HG03378 (cell line): ENCODE results near the gene SBF1.
"Not testable (repeated sequence)": the region's sequence is repeated elsewhere in the genome, so short reads cannot be mapped to it uniquely, and the experiment has no call there.

Experiments
- ATAC-seq: cut with Tn5 transposase; IDR thresholded peaks from one replicate; pipeline ENCODE4 v1.9.1; 2021; ENCODE audit warnings: mild to moderate bottlenecking, moderate library complexity; ENCODE audit not compliant: unreplicated experiment

Gene SBF1

GRCh38 chr22:50401907-50402306, 72.9 kb downstream of the SBF1 start:
- no peak for ATAC-seq

DNA sequence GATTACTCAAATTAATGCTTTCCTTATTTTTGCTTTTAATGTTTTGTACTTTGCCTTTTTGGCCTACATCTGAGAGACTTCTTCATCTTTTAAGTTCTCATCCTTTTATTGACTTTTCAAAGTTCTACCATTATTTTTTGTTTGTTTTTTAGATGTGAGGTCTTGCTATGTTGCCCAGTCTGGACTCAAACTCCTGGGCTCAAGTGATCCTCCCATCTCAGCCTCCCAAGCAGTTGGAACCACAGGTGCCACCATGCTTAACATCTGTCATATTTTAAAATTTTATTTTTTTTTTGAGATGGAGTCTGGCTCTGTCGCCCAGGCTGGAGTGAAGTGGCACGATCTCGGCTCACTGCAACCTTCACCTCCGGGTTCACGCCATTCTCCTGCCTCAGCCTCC, 73.9 kb downstream of the SBF1 start:
- no peak for ATAC-seq

DNA sequence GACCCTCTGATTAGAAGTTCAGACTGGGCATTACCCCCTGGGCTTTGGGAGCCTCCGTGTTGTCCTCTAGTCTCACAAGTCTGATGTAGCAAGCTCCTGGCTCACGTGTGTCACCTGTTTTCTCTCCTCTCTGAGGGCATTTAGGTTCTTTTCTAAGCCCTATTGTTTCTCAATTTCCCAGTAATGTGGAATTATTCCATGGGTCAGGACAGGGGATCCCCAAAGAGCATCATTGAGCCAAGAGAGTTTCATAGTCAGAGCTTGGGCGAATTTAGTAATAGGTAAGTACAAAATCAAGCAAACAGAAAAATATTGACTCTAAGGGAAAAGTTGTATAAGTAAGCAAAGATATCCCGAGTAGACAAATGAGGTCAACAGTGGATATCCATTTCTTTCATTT, 74.4 kb downstream of the SBF1 start:
- no peak for ATAC-seq

DNA sequence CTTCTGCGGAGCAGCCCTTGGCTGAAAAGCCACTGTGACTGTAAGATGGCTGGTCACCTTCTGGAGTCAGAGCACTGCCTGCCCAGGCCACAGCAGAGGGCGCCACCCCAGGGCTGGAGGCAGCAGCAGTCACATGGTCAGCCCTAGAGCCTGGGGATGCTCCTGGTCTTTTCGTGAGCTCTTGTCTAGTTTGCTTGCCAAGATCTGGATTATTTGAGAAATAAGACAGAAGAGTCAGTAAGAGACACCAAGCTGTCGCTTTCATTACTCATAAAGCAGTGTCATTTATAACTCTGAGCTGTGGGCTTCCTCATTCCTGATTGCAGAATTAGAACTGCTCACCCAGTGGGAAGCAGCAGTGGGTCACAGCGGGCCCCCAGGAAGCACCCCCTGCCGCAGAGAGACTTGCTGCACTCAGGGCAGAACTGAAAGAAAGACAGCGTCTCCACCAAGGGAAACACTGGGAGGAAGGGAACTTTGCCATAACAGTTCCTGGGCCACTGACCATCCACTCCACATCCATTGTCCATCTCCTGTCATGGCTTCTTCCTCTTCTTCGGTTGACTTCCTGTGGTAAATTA, 75.0 kb downstream of the SBF1 start:
- ATAC-seq, result no peak

DNA sequence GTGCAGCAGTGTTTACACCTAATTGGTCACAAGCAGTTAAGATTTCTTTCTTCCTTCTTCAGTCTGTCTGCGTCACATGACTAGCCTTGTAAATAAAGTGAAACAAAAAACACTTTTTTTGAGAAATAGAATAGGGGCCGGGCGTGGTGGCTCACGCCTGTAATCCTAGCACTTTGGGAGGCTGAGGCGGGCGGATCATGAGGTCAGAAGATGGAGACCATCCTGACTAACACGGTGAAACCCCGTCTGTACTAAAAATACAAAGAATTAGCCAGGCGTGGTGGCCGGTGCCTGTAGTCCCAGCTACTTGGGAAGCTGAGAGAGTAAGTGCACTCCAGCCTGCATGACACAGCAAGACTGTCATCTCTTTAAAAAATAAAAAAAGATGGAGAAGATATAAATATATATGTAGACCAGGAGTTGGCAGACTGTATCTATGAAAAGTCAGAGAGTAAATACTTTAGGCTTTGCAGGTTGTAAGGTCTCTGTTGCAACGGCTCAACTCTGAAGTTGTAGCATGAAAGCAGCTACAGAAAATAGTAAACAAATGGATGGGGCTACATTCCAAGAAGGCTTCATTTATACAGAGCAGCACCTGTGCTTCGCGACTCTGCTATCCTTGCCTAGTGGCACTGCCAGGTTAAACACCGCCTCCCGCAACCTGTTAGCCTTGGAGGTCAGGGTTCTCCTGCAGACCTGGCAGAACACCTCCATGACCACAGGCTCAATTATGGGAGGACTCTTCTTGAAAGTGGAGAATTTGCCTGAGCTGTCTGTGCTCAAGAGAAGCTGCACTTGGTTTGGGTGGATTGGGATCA, 75.8 kb downstream of the SBF1 start:
- ATAC-seq, result no peak

GRCh38 chr22:50397371-50398060, 77.3 kb downstream of the SBF1 start:
- ATAC-seq, result not testable (repeated sequence)

DNA sequence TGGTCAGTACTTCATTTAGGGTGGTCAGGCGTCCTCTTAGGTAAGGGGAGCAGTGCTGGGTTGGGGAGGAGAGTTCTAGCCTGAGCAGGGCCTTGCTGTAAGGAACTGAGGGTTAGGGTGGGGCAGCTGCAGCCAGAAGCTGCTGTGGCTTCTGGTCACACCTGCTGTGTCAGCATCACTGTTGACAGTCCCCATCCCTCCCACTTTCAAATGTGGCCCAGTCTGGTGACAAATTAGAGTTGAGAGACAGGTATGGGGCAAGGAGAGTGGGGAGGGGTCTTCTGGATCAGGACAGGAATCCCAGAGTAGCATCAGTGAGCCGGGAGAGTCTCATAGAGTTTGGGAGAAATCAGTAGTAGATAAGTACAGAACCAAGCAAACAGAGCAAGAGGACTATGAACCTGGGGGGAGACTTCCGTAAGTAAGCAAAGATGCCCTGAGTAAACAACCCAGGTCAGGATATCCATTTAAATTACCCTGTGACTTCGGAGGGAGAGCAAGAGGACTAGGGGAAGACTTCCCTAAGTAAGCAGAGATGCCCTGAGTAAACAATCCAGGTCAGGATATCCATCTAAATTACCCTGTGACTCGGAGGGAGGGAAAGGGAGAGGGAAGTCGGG, 78.0 kb downstream of the SBF1 start:
- no peak for ATAC-seq
